HG03139 (cell line): Measurements from ENCODE around the gene PLBD1.
A peak's percentile ranks its signal among the peaks of the same experiment; 100 is the strongest.

ENCODE experiments used
- ATAC-seq: cut with Tn5 transposase; IDR thresholded peaks from one replicate; pipeline ENCODE4 v1.9.1; 2021; ENCODE audit not compliant: unreplicated experiment

The PLBD1 gene

DNA sequence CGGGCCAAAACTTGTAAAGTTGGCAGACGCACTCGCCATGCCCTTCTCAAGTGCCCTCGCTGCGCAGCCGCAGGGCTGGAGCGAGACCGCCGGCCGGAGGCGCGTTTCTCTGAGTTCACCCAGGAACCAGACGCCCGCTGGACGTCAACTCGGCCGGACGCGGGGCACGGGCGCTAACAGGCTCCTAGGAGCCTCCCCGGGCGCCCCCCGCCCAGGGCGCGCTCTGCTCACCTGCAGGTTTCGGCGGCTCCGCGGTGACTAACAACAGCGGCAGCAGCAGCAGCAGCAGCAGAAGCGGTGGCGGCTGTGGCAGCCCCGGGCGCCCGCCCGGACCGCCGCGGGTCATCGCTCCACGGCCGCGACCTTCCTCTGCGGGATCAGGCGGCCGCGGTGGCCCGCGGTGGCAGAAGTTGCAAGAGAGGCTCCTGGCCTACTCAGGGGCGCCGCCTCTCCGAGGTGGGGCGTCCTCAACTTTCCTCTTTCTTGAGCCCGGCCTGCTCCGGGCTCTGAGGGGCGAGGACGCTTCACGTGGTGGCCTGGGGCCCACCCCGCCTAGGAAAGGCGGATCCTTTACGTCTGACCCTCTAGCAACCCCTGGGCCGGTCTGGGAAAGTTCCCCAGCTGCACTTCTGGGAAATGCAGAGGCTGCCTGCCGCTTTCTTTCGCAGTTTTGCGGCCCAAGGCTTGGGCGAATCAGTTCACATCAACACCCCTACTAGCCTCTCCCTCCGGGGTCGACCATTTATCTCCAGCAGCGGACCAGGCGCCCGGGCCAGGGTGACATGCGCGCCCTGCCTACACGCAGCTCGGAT is at the start of gene PLBD1:
TSS of gene PLBD1 (minus strand) at position 533 of the 812 bp plus-strand sequence. CDS start at position 346, 187 bp downstream.
- peak; percentile 51 for ATAC-seq

GRCh38 chr12:14614704-14615121 is 47.0 kb upstream of the PLBD1 start:
- ATAC-seq: peak; percentile 36

DNA sequence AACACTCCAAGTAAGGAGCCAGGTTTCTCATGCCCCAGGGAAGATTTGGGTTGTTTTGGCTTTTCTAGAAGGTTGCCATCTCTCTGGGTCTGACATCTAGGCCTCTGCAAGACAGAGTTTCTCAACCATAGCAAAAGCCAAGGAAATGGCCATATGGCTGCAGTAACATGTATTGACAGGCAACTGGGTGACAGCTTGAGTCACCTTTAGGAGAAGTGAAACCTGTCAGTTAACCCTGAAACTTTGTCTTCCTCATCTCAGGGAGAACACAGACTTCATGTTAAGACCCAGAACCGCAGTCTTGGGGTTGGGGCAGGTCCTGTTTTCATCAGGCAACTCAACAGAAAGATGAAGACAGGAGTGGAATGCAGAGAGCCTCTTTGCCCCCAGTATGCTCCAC is 46.0 kb upstream of the PLBD1 start:
- ATAC-seq: peak; percentile 95

DNA sequence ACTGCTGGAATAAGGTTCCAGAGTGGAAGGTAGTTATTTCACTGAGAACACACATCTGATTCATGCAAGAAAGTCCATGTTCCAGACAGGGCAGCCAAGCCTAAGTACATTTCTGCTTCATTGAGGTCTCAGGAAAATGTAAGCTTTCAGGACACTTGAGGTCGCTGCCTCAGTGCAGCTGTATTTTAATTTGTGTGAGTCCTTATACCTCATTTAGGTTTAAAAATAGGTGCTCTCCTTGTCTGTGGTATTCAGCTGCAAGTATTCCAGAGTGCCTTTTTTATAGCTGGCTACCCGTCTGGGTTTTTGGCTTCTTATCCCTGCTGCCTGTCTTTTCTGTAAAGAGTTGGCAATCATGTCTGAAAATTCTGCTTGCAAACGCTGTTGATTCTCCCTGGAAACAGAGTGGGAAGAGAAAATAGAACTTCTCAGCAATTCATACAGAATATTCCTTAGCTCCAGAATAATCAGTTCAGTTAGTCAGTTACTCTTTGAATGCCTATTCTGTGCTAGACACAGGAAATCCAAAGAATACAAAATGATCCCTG is 45.3 kb upstream of the PLBD1 start:
- no peak for ATAC-seq

- no peak for ATAC-seq
These were observed 44.6 kb upstream of the PLBD1 start for GRCh38 chr12:14612250-14612649.

DNA sequence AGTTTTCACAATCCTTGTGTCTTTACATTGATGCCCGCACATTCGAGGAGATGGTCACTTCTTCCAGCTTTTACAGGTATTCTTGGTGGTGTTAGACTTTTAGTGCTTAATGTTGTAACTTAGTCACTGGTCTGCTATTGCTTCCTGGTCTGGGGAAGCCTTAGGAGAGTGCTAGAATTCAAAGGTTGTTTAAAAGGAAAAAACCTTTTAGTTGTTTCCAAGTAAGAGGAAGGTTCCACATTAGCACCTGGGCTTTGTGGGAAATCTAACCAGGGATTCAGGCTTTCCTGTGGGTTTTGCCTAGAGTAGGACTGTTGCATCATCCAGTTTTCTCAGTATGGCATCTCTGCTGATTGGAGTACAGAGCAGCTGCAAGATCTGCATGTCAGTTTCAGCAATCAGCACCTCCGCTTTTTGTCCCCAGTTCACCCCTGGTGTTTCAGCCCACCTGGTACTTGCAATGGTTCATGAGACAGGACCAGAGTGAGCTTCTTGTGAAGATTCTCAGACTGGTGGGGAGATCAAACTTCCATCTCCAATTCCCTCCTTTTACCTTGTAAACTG is 44.0 kb upstream of the PLBD1 start:
- ATAC-seq: no peak

DNA sequence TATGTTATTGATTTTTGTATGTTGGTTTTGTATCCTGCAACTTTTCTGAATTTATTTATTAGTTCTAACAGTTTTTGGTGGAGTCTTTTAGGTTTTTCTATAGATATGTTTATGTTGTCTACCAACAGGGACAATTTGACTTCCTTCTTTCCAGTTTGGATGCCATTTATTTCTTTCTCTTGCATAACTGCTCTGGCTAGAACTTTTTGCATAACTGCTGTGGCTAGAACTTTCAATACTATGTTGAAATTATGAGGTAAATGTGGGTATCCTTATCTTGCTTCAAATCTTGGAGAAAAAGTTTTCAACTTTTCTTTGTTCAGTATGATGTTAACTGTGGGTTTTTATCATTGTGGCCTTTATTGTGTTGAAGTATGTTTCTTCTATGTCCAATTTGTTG is 39.9 kb upstream of the PLBD1 start:
- ATAC-seq: no peak

DNA sequence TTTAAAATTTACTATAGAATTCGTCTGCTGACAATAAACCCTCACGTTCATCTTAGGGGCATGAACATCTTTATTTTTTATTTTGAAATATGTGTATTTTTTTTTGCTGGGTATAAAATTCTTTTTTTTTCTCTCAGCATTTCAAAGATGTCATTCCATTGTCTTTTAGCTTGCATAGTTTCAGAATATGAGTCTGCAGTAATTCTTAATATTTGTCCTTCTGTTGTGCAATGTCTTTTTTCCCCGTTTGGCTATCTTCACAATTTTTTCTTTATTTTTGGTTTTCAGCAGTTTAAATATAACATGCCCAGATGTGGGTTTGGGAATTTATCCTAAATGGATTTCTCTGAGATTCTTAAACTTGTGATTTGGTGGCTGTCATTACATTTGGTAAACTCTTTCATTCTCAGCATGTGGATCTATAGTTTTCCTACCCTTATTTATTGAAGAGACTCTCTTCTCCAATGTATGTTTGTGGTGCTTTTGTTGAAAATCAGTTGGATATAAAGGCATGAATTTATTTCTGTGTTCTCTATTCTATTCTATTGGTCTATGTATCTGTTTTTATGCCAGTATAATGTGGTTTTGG is 37.8 kb upstream of the PLBD1 start:
- no peak for ATAC-seq

DNA sequence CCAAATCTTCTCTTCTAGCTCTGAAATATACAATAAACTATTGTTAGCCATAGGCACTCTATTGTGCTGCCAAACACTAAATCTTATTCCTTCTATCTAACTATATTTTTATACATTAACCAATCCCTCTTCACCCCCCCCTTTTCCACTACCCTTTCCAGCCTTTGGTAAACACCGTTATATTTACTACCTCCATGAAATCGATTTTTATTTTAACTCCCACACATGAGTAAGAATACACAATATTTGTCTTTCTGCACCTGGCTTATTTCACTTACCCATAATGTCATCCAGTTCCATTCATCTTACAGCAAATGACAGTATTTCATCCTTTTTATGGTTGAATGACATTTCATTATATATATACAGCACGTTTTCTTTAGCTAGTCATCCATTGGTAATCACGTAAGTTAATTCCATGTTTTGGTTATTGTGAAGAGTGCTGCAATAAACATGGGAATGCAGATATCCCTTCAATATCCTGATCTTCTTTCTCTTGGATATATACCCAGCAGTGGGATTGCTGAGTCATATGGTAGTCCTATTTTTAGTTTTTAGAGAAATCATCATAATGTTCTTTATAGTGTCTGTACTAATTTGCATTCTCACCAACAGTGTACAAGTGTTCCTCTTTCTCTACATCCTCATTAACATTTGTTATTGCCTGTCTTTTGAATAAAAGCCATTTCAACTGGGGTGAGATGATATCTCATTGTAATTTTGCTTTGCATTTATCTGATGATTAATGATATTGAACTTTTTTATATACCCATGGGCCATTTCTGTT is 34.2 kb upstream of the PLBD1 start:
- ATAC-seq: no peak

- ATAC-seq: no peak
These were observed 29.8 kb upstream of the PLBD1 start for GRCh38 chr12:14597480-14597879.

DNA sequence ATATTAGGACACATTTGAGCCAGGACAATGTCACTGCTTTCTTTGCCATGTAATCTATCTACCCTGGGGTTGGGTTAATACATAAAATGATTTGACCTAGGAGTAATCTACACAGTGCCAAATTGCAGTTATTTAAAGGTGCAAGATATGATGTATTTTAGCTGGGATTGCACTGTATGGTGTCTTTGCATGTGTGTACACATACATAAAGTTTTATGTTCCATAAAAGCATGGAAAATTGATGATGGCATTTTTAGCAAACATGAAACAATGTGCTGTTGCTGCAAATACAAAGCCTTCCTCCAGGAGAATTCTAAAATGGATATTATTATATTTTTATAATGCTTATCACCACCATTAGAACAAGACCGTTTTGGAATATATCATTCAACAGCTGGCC is 24.0 kb upstream of the PLBD1 start:
- ATAC-seq: no peak

- ATAC-seq: no peak
These were observed 21.7 kb upstream of the PLBD1 start for GRCh38 chr12:14589169-14590004.

DNA sequence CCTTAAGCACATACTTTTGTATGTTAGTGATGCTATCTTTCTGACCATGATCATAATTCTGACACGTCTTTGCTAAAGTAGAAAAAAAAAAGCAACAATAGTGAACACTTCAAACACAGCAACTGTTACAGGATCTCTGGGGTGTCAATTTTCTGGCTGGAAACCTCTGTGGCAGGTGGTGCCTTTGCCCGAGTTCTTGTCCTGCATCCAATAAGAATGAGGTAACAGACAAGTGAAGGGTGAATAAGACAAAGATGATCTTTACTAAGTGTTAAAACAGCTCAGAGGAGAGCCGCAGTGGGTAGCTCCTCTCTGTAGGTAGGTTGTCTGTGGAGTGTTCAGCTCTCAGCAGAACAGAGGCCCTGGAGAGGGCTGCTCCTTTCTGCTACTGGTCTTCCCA is 20.9 kb upstream of the PLBD1 start:
- no peak for ATAC-seq

DNA sequence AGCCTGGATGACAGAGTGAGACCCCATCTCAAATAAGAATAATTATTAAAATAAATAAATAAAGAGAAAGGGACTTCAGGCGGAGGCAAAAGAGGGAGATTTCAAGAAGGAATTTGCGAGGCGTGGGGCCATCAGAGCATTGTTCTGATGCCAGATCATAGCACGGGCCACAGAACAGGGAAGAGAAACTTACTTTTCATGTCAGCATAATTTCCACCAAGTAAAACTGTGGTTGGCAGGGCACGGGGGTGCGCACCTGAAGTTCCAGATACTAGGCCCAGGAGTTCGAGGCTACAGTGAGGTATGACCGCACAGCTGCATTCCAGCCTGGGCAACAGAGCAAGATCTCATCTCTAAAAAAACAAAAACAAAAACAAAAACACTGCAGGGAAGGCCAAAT is 11.0 kb upstream of the PLBD1 start:
- ATAC-seq: no peak

DNA sequence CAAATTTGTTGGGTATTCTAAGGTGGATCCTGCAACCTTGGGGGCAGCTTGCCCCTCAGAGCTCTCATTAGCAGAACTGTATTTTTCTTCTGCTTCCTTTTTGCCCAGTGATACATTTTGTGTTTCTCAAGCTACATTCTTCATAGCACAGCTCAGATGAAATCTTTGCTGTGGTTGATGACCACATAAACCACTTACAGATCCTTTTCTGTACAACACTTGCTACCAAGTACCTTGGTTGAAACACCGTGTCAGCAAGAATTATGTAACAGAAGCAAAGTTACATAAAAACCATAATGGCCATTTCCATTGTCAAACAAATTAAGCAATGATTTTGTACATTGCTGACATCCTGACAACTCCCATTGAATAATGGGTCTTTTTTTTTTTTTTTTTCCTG is 9.7 kb upstream of the PLBD1 start:
- ATAC-seq: peak; percentile 60

- no peak for ATAC-seq
These were observed 9.2 kb upstream of the PLBD1 start for GRCh38 chr12:14576896-14577295.

DNA sequence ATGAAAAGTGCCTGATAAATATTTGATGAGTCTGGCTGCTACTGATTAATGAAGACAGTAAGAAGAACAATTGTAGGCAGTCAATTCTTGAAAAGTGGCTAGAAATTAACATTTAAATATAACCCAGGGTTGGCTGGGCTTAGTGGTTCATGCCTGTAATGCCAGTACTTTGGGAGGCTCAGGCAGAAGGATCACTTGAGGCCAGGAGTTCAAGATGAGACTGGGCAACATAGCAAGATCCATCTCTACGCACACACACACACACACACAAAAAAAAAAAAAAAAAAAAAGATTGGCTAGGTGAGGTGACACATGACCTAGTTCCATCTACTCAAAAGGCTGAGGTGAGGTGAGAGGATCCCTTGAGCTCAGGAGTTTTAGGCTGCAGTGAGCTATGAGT is 7.9 kb upstream of the PLBD1 start:
- ATAC-seq: no peak

DNA sequence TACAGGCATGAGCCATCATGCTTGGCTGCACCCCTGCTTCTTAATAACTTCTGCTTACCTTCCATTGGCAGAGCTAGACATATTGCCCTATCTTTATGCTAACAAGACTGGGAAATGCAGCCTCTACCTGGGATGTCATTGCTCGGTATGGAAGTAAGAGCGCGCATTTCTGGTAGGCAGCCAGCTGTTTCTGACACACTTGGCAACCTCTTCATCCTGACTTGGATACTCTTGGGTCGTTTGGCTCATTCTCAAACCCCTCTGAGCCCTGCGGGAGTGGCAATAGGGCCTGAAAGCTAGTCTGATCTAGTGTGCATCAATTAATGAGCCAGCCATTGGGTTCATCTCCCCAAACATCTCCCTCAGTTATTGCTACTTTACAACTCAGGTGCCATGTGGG is 5.4 kb upstream of the PLBD1 start:
- no peak for ATAC-seq

GRCh38 chr12:14572401-14572800 is 4.7 kb upstream of the PLBD1 start:
- no peak for ATAC-seq

DNA sequence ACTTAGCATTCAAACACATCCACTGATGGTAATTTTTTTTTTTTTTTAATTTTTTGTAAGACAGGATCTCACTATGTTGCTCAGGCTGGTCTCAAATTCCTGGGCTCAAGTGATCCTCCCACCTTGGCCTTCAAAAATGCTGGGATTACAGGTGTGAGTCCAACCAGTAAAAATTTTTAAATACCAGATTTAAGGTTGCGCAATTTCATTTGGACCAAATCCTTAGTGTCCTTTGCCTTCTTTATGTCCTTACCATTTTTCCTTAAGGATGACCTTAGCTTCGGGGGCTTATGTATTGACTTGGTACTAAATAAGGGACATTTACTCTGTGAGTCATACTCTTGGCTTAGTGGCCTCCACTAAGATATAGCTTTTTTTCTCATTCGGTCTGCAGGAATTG is 4.1 kb upstream of the PLBD1 start:
- no peak for ATAC-seq
